Measurements from ENCODE around the gene DNM3. TPM values are rescaled to one million over a fixed set of nuclear protein-coding genes. Genes with fewer than 3 reads are reported as not detected.
"Not testable (repeated sequence)": the region's sequence is repeated elsewhere in the genome, so short reads cannot be mapped to it uniquely, and the experiment has no call there.

The DNM3 gene
- total RNA-seq, result 1.7 TPM
- long read RNA-seq, result 0 reads

GRCh38 chr1:171841050-171841910 is at the start of gene DNM3:
Gene DNM3 (plus strand): TSS chr1:171841498. CDS start chr1:171841657, 159 bp downstream.
- intact Hi-C loops (cut with DNase I), result no loop called here
- DNase-seq (peak; percentile 90), ATAC-seq (ENCODE audit: poor library complexity) (peak; percentile 99)

GRCh38 chr1:171792656-171793369 is 48.5 kb upstream of the DNM3 start:
- intact Hi-C loops (cut with DNase I), result no loop called here
- DNase-seq, result no peak
- no peak for ATAC-seq (ENCODE audit: poor library complexity)

- no peak for ATAC-seq (ENCODE audit: poor library complexity)
- intact Hi-C loops (cut with DNase I), result no loop called here
These were observed 47.7 kb upstream of the DNM3 start for GRCh38 chr1:171793636-171794035.

GRCh38 chr1:171794085-171794484 is 47.2 kb upstream of the DNM3 start:
- DNase-seq (no peak), ATAC-seq (ENCODE audit: poor library complexity) (no peak)
- intact Hi-C loops (cut with DNase I), result no loop called here

More at GRCh38 chr1:171793636-171794035, 47.7 kb upstream of the DNM3 start:
- no peak for DNase-seq

- intact Hi-C loops (cut with DNase I), result no loop called here
- ATAC-seq (ENCODE audit: poor library complexity), result no peak
- no peak for DNase-seq
These were observed 44.7 kb upstream of the DNM3 start for GRCh38 chr1:171796592-171796991.

GRCh38 chr1:171798311-171798710 is 43.0 kb upstream of the DNM3 start:
- no peak for DNase-seq
- ATAC-seq (ENCODE audit: poor library complexity), result no peak
- intact Hi-C loops (cut with DNase I), result no loop called here

- ATAC-seq (ENCODE audit: poor library complexity), result no peak
These were observed 42.5 kb upstream of the DNM3 start for GRCh38 chr1:171798765-171799164.

GRCh38 chr1:171799166-171799565 is 42.1 kb upstream of the DNM3 start:
- DNase-seq, result no peak
- no peak for ATAC-seq (ENCODE audit: poor library complexity)
- intact Hi-C loops (cut with DNase I), result no loop called here

More at GRCh38 chr1:171798765-171799164, 42.5 kb upstream of the DNM3 start:
- intact Hi-C loops (cut with DNase I), result no loop called here
- DNase-seq, result no peak

- not testable (repeated sequence) for ATAC-seq (ENCODE audit: poor library complexity)
These were observed 41.6 kb upstream of the DNM3 start for GRCh38 chr1:171799698-171800097.

GRCh38 chr1:171800342-171800741 is 41.0 kb upstream of the DNM3 start:
- DNase-seq (no peak), ATAC-seq (ENCODE audit: poor library complexity) (no peak)
- intact Hi-C loops (cut with DNase I), result no loop called here

More at GRCh38 chr1:171799698-171800097, 41.6 kb upstream of the DNM3 start:
- intact Hi-C loops (cut with DNase I); DNase-seq: not testable (repeated sequence)

- intact Hi-C loops (cut with DNase I), result loop anchor here (1.0 kb wide), 1 partner anchor 184 kb away; no protein-coding TSS in a partner anchor
- DNase-seq (no peak), ATAC-seq (ENCODE audit: poor library complexity) (no peak)
These were observed 40.4 kb upstream of the DNM3 start for GRCh38 chr1:171800851-171801250.

GRCh38 chr1:171801487-171801891 is 39.8 kb upstream of the DNM3 start:
- peak; percentile 52 for ATAC-seq (ENCODE audit: poor library complexity)
- intact Hi-C loops (cut with DNase I), result loop anchor here (1.0 kb wide), 1 partner anchor 184 kb away; no protein-coding TSS in a partner anchor

GRCh38 chr1:171802207-171802606 is 39.1 kb upstream of the DNM3 start:
- ATAC-seq (ENCODE audit: poor library complexity) (no peak), DNase-seq (no peak)
- intact Hi-C loops (cut with DNase I), result no loop called here

More at GRCh38 chr1:171801487-171801891, 39.8 kb upstream of the DNM3 start:
- DNase-seq, result no peak

GRCh38 chr1:171803045-171803444 is 38.3 kb upstream of the DNM3 start:
- ATAC-seq (ENCODE audit: poor library complexity) (peak; percentile 41), DNase-seq (no peak)
- intact Hi-C loops (cut with DNase I), result no loop called here

GRCh38 chr1:171803461-171804022 is 37.8 kb upstream of the DNM3 start:
- intact Hi-C loops (cut with DNase I), result no loop called here
- ATAC-seq (ENCODE audit: poor library complexity), result no peak
- DNase-seq, result no peak

- no peak for ATAC-seq (ENCODE audit: poor library complexity)
- intact Hi-C loops (cut with DNase I), result no loop called here
- DNase-seq, result no peak
These were observed 35.7 kb upstream of the DNM3 start for GRCh38 chr1:171805395-171806115.

- no peak for ATAC-seq (ENCODE audit: poor library complexity)
- DNase-seq, result no peak
- intact Hi-C loops (cut with DNase I), result no loop called here
These were observed 33.7 kb upstream of the DNM3 start for GRCh38 chr1:171807556-171807955.

- DNase-seq (no peak), ATAC-seq (ENCODE audit: poor library complexity) (no peak)
- intact Hi-C loops (cut with DNase I), result no loop called here
These were observed 31.5 kb upstream of the DNM3 start for GRCh38 chr1:171809834-171810233.

- ATAC-seq (ENCODE audit: poor library complexity), result no peak
- no peak for DNase-seq
- intact Hi-C loops (cut with DNase I), result no loop called here
These were observed 29.6 kb upstream of the DNM3 start for GRCh38 chr1:171811672-171812071.
